Activated B cell treated with CpG ODN at 0.5 μM for 24 hours (primary cell): ENCODE results near the gene HP1BP3. TPM values are rescaled to one million over a fixed set of nuclear protein-coding genes. Genes with fewer than 3 reads are reported as not detected.

Experiments
- ATAC-seq: fragments of 200-7000 bp; cut with Tn5 transposase; one replicate; pipeline ENCODE4 v1.10.0; 2021; ENCODE audit warnings: low read depth, mild to moderate bottlenecking, moderate library complexity
- CTCF ChIA-PET: fragments of 350-600 bp; sonication (Branson Sonifier 250); formaldehyde crosslinking; loops from one replicate; lab custom pipeline; 2021; ENCODE audit warnings: antibody characterized with exemption; lab: Charles Lee
- POLR2A ChIA-PET: fragments of 350-600 bp; sonication (Branson Sonifier 250); formaldehyde crosslinking; loops from one replicate; lab custom pipeline; 2021; ENCODE audit warnings: antibody characterized with exemption; lab: Charles Lee
- DNase-seq: peaks from one replicate; pipeline ENCODE4 v3.0.0; 2022
- H3K27ac Mint-ChIP-seq: one replicate; pipeline ENCODE4 v1.8.0; 2020; ENCODE audit warnings: mixed read lengths
- H3K27me3 Mint-ChIP-seq: one replicate; pipeline ENCODE4 v1.8.0; 2021; ENCODE audit warnings: mixed read lengths
- H3K36me3 Mint-ChIP-seq: one replicate; pipeline ENCODE4 v1.8.0; 2021; ENCODE audit warnings: low read depth, mixed read lengths
- H3K4me1 Mint-ChIP-seq: one replicate; pipeline ENCODE4 v1.8.0; 2021; ENCODE audit warnings: mixed read lengths
- H3K4me3 Mint-ChIP-seq: one replicate; pipeline ENCODE4 v1.8.0; 2020; ENCODE audit warnings: mild to moderate bottlenecking, mixed read lengths
- H3K9me3 Mint-ChIP-seq: one replicate; pipeline ENCODE4 v1.8.0; 2020; ENCODE audit warnings: mixed read lengths
- intact Hi-C: fragments of 100-400 bp; cut with micrococcal nuclease; formaldehyde crosslinking; loops from one replicate; pipeline ENCODE4 v1.15.1; 2024
- total RNA-seq: library from RNA; stranded (reverse); gene quantifications from 2 replicates; pipeline ENCODE4 v1.2.3, GENCODE V29; 2022
- TF ChIP-seq, protein P1 (sequence below): fragments of 200-600 bp; IDR thresholded peaks from one replicate; pipeline ENCODE4 v1.8.0; 2022; ENCODE audit warnings: antibody characterized with exemption, mild to moderate bottlenecking

Gene HP1BP3
- total RNA-seq, 1 donor from 2014 or later: 183 TPM

DNA sequence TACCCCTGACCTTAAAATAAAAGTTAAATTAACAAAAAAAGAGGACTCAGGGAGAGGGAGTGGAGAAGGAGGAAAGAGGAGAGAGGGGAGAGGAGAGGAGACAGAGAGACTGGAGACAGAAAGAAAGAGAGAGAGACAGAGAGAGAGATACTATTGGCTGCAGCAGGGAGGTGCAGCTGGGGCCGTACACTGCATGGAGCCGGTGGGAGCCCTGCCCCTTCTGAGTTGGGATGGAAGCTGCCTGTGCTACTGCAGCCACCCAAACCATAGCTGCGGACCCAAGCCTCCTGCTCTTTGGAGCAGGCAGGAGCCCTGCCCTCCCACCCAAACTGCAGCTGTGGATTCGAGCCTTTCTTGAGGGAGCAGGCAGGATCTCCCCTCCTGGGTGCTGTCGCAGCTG lies 32.7 kb upstream of the HP1BP3 start:
- Mint-ChIP-seq H3K27me3 (no peaks in the 10 kb centered on the region), H3K27ac (no peak overlapping the region), H3K9me3 (no peaks in the 10 kb centered on the region), H3K36me3 (peaks cover 53% of the 10 kb centered on the region), H3K4me1 (no peaks in the 10 kb centered on the region), H3K4me3 (no peak overlapping the region)
- no peak for ATAC-seq
- CTCF ChIA-PET: no interaction called here
- DNase-seq: no peak
- TF ChIP-seq, protein P1, sequence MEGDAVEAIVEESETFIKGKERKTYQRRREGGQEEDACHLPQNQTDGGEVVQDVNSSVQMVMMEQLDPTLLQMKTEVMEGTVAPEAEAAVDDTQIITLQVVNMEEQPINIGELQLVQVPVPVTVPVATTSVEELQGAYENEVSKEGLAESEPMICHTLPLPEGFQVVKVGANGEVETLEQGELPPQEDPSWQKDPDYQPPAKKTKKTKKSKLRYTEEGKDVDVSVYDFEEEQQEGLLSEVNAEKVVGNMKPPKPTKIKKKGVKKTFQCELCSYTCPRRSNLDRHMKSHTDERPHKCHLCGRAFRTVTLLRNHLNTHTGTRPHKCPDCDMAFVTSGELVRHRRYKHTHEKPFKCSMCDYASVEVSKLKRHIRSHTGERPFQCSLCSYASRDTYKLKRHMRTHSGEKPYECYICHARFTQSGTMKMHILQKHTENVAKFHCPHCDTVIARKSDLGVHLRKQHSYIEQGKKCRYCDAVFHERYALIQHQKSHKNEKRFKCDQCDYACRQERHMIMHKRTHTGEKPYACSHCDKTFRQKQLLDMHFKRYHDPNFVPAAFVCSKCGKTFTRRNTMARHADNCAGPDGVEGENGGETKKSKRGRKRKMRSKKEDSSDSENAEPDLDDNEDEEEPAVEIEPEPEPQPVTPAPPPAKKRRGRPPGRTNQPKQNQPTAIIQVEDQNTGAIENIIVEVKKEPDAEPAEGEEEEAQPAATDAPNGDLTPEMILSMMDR: no peak
- POLR2A ChIA-PET: interaction anchor here (0.7 kb wide), 1 partner anchor 331 kb away, joined by 5 read pairs; no protein-coding TSS in a partner anchor
- intact Hi-C loops: no loop called here

DNA sequence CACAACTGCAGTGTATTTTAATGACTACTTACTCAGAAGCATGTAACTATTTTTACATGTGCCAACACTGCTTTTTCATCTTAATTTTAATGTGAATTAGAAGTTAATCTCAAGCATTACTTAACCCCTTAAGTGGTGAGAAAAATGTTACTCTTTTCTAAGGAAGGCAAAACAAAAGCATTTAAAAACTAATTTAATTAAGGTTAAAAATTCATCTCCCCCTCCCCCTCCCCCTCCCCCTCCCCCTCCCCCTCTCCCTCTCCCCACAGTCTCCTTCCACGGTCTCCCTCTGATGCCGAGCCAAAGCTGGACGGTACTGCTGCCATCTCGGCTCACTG lies 27.4 kb upstream of the HP1BP3 start:
- no peaks in the 10 kb centered on the region for H3K4me1 Mint-ChIP-seq
- POLR2A ChIA-PET: no interaction called here
- DNase-seq (no peak), ATAC-seq (no peak)
- no peak overlapping the region for H3K27ac Mint-ChIP-seq
- H3K27me3 Mint-ChIP-seq: no peaks in the 10 kb centered on the region
- H3K4me3 Mint-ChIP-seq: no peak overlapping the region
- TF ChIP-seq, protein P1: no peak
- H3K9me3 Mint-ChIP-seq: no peaks in the 10 kb centered on the region
- H3K36me3 Mint-ChIP-seq: peaks cover 39% of the 10 kb centered on the region
- intact Hi-C loops: no loop called here
- CTCF ChIA-PET: no interaction called here

DNA sequence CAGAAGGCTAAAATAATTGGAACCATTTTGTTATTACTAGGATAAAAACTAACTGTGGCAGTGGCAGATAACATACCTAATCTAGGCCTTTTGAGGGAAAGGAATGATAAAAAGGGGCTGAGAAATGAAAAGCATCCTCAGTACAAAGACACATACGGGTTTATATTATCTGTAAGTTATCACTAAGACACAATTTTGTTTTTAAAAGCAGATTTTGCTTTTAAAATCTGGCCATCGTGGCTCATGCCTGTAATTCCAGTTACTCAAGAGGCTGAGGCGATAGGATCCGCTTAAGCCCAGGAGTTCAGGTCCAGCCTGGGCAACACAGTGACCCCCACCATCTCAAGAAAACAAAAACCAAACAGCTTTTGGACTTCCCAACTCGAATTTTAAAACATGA lies 24.8 kb upstream of the HP1BP3 start:
- no peak for DNase-seq
- no peak for ATAC-seq
- H3K4me3 Mint-ChIP-seq: no peak overlapping the region
- TF ChIP-seq, protein P1: no peak
- intact Hi-C loops: no loop called here
- H3K36me3 Mint-ChIP-seq: peaks cover 28% of the 10 kb centered on the region
- no peaks in the 10 kb centered on the region for H3K9me3 Mint-ChIP-seq
- ChIA-PET POLR2A (interaction anchor here (0.7 kb wide), 1 partner anchor 12 kb away, joined by 3 read pairs; no protein-coding TSS in a partner anchor), CTCF (no interaction called here)
- H3K27ac Mint-ChIP-seq: no peak overlapping the region
- no peaks in the 10 kb centered on the region for H3K4me1 Mint-ChIP-seq
- no peaks in the 10 kb centered on the region for H3K27me3 Mint-ChIP-seq

DNA sequence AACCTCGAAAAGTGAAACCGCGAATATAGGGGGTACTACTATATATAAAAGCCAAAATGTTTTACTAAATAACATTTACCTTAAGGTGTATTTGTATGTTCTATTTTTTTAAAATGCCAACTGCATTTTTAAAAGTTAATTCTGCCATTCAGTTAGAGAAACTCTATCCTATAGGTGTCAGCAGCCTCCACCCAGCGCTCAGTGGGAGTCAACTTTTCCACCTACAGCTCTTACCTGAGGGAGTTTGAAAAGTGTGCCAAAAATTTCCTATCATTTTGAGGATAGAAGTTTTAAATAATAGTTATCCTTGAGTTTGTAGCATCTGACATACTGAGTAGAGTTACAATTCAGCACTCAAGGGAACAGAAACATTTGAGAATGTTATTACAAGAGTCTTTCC lies 6.1 kb upstream of the HP1BP3 start:
- TF ChIP-seq, protein P1: no peak
- intact Hi-C loops: no loop called here
- H3K4me3 Mint-ChIP-seq: no peak overlapping the region
- CTCF ChIA-PET: no interaction called here
- H3K4me1 Mint-ChIP-seq: peaks cover 2% of the 10 kb centered on the region
- H3K27ac Mint-ChIP-seq: no peak overlapping the region
- POLR2A ChIA-PET: no interaction called here
- no peaks in the 10 kb centered on the region for H3K9me3 Mint-ChIP-seq
- DNase-seq (no peak), ATAC-seq (no peak)
- no peaks in the 10 kb centered on the region for H3K27me3 Mint-ChIP-seq
- H3K36me3 Mint-ChIP-seq: no peaks in the 10 kb centered on the region

DNA sequence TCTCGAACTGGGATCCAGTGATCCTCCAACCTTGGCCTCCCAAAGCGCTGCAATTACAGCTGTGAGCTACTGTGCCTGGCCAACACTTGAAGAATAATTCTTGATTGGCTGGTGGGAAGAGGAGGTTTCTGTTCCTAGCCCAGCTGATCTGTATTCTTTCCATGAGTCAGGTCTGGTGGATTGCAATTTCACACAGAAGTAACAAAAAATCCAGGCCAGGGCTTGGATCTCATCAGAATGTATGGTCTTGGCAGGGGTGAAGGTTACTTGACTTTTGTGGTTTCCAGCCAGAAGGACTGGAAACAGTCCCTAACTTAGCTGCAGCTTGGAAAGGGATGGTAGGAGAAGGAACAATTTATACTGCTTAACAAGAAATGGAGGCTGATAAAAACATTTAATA lies 5.1 kb upstream of the HP1BP3 start:
- TF ChIP-seq, protein P1: no peak
- POLR2A ChIA-PET: no interaction called here
- Mint-ChIP-seq H3K27ac (no peak overlapping the region), H3K36me3 (peaks cover 1% of the 10 kb centered on the region), H3K4me1 (peaks cover 10% of the 10 kb centered on the region), H3K9me3 (no peaks in the 10 kb centered on the region), H3K4me3 (no peak overlapping the region), H3K27me3 (no peaks in the 10 kb centered on the region)
- intact Hi-C loops: no loop called here
- CTCF ChIA-PET: no interaction called here
- DNase-seq (no peak), ATAC-seq (no peak)
